Measurements from ENCODE around the gene LCA5.

Gene LCA5

GRCh38 chr6:79559706-79560105 lies 22.5 kb upstream of the LCA5 start:
- TF ChIP-seq SIN3A (IDR thresholded peaks at IDR 0.05; ENCODE audit: borderline replicate concordance, insufficient read depth, low read length) (no peak), TAF1 (IDR thresholded peaks at IDR 0.05; ENCODE audit: borderline replicate concordance, insufficient read depth, low read length) (no peak), FOXP2 (optimal IDR thresholded peaks at IDR 0.05; ENCODE audit: borderline replicate concordance, extremely low read depth, extremely low read length, insufficient read depth) (no peak), POLR2AphosphoS5 (IDR thresholded peaks at IDR 0.05; ENCODE audit: low read depth, low read length) (no peak)
- TF ChIP-seq, protein P1, sequence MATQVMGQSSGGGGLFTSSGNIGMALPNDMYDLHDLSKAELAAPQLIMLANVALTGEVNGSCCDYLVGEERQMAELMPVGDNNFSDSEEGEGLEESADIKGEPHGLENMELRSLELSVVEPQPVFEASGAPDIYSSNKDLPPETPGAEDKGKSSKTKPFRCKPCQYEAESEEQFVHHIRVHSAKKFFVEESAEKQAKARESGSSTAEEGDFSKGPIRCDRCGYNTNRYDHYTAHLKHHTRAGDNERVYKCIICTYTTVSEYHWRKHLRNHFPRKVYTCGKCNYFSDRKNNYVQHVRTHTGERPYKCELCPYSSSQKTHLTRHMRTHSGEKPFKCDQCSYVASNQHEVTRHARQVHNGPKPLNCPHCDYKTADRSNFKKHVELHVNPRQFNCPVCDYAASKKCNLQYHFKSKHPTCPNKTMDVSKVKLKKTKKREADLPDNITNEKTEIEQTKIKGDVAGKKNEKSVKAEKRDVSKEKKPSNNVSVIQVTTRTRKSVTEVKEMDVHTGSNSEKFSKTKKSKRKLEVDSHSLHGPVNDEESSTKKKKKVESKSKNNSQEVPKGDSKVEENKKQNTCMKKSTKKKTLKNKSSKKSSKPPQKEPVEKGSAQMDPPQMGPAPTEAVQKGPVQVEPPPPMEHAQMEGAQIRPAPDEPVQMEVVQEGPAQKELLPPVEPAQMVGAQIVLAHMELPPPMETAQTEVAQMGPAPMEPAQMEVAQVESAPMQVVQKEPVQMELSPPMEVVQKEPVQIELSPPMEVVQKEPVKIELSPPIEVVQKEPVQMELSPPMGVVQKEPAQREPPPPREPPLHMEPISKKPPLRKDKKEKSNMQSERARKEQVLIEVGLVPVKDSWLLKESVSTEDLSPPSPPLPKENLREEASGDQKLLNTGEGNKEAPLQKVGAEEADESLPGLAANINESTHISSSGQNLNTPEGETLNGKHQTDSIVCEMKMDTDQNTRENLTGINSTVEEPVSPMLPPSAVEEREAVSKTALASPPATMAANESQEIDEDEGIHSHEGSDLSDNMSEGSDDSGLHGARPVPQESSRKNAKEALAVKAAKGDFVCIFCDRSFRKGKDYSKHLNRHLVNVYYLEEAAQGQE (IDR thresholded peaks at IDR 0.05; ENCODE audit: insufficient read depth in 1 of 2, low read depth in 2 of 2, low read length in 2 of 2): no peak

GRCh38 chr6:79557673-79558467 lies 20.6 kb upstream of the LCA5 start:
- no peak for TF ChIP-seq FOXP2 (optimal IDR thresholded peaks at IDR 0.05; ENCODE audit: borderline replicate concordance, extremely low read depth, extremely low read length, insufficient read depth)
- TF ChIP-seq, protein P1 (IDR thresholded peaks at IDR 0.05; ENCODE audit: insufficient read depth in 1 of 2, low read depth in 2 of 2, low read length in 2 of 2): no peak
- TF ChIP-seq POLR2AphosphoS5 (IDR thresholded peaks at IDR 0.05; ENCODE audit: low read depth, low read length): no peak

DNA sequence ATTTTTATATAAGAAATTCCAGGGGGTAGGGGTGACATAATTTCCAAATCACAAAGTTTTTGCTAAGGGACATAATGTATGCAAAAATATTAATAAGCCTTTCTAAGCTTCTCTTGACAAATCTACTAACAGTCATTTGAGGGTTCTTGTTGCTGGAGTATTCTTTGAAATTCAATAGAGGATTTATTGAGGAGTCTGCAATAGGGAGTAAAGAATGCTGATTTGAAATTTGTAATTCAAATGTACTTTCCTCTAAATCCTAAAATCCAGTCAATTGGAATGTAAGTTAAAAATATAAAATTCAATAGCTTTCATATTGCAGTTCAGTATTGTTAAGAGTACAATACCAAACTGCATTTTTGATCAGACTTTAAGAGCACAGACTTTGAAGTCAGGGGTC lies 17.1 kb upstream of the LCA5 start:
- TF ChIP-seq SIN3A (IDR thresholded peaks at IDR 0.05; ENCODE audit: borderline replicate concordance, insufficient read depth, low read length): no peak
- TF ChIP-seq, protein P1 (IDR thresholded peaks at IDR 0.05; ENCODE audit: insufficient read depth in 1 of 2, low read depth in 2 of 2, low read length in 2 of 2): no peak

- TF ChIP-seq, protein P1 (IDR thresholded peaks at IDR 0.05; ENCODE audit: insufficient read depth in 1 of 2, low read depth in 2 of 2, low read length in 2 of 2): no peak
- TF ChIP-seq SIN3A (IDR thresholded peaks at IDR 0.05; ENCODE audit: borderline replicate concordance, insufficient read depth, low read length) (no peak), TAF1 (IDR thresholded peaks at IDR 0.05; ENCODE audit: borderline replicate concordance, insufficient read depth, low read length) (no peak), FOXP2 (optimal IDR thresholded peaks at IDR 0.05; ENCODE audit: borderline replicate concordance, extremely low read depth, extremely low read length, insufficient read depth) (no peak), POLR2AphosphoS5 (IDR thresholded peaks at IDR 0.05; ENCODE audit: low read depth, low read length) (no peak)
These were observed 14.2 kb upstream of the LCA5 start for GRCh38 chr6:79551401-79551800.

DNA sequence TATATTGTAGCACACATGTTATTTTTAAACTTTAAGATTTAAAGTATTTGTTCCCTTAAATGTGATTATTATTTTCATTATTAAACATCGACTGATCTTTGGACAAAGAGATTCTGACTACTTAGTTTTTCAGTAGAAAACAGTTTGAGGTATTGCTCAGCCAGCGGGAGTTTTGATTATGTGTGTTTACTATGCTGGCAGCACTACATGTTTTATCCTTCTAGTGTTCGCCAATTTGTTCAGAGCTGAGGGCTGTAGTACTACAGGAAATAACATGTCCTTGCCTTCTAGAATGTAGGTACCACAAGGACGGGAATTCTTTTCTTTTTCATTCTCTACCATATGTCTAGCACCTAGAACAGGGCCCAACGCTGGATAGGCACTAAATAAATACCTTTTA lies 11.1 kb upstream of the LCA5 start:
- TF ChIP-seq SIN3A (IDR thresholded peaks at IDR 0.05; ENCODE audit: borderline replicate concordance, insufficient read depth, low read length): no peak
- no peak for TF ChIP-seq TAF1 (IDR thresholded peaks at IDR 0.05; ENCODE audit: borderline replicate concordance, insufficient read depth, low read length)
- no peak for TF ChIP-seq POLR2AphosphoS5 (IDR thresholded peaks at IDR 0.05; ENCODE audit: low read depth, low read length)
- TF ChIP-seq, protein P1 (IDR thresholded peaks at IDR 0.05; ENCODE audit: insufficient read depth in 1 of 2, low read depth in 2 of 2, low read length in 2 of 2): no peak
- no peak for TF ChIP-seq FOXP2 (optimal IDR thresholded peaks at IDR 0.05; ENCODE audit: borderline replicate concordance, extremely low read depth, extremely low read length, insufficient read depth)
